Vagina (tissue), 2 donors: ENCODE data around the gene SLC22A12. TPM values are rescaled to one million over a fixed set of nuclear protein-coding genes. Genes with fewer than 3 reads are reported as not detected.

ENCODE experiments used
- DNase-seq, 2 donors: peaks; one replicate each; pipeline ENCODE4 v3.0.0-alpha.2; 2017; ENCODE audit errors: extremely low spot score in 2 of 2
- H3K27ac ChIP-seq: fragments of 200-600 bp; sonication (generic); one replicate; pipeline ENCODE4 v1.5.1; 2019
- H3K27me3 ChIP-seq: fragments of 200-600 bp; sonication (generic); one replicate; pipeline ENCODE4 v1.5.1; 2019
- H3K36me3 ChIP-seq, 2 donors: fragments of 200-600 bp; sonication (generic); one replicate each; pipeline ENCODE4 v1.5.1; 2017 to 2019
- H3K4me1 ChIP-seq: fragments of 200-600 bp; sonication (generic); one replicate; pipeline ENCODE4 v1.5.1; 2019
- H3K4me3 ChIP-seq, 2 donors: fragments of 200-600 bp; sonication (generic); 1 replicate in 1 of 2; 2 replicates in 1 of 2; pipeline ENCODE4 v1.5.1; 2016 to 2019
- H3K9me3 ChIP-seq: fragments of 200-600 bp; sonication (generic); one replicate; pipeline ENCODE4 v1.5.1; 2019
- CTCF ChIP-seq, 3 experiments: fragments of 450-650 bp in 2 of 3; fragments of 200-600 bp in 1 of 3; sonication (generic) in 1 of 3; IDR thresholded peaks; one replicate each; pipeline ENCODE4 v1.5.1; 2017 to 2019; ENCODE audit warnings: antibody characterized with exemption in 3 of 3, mild to moderate bottlenecking in 2 of 3, moderate library complexity in 2 of 3
- POLR2A ChIP-seq, 2 donors: fragments of 450-650 bp; IDR thresholded peaks; one replicate each; pipeline ENCODE4 v1.6.1; 2017; ENCODE audit warnings: antibody characterized with exemption in 2 of 2, mild to moderate bottlenecking in 2 of 2, moderate library complexity in 2 of 2
- POLR2AphosphoS5 ChIP-seq, 2 donors: sonication (generic); formaldehyde crosslinking; IDR thresholded peaks; one replicate each; pipeline ENCODE4 v1.9.0; 2017; ENCODE audit warnings: antibody characterized with exemption in 2 of 2, mild to moderate bottlenecking in 2 of 2, low read depth in 1 of 2; ENCODE audit not compliant: insufficient read depth in 1 of 2
- intact Hi-C: fragments of 100-400 bp; cut with DNase I; formaldehyde crosslinking; loops from one replicate; pipeline ENCODE4 v1.15.1; 2023
- total RNA-seq: library from RNA; depleted of rRNA; stranded (reverse); fragments of >200 nt; gene quantifications from one replicate; pipeline ENCODE4 v1.2.3, GENCODE V29; 2016

SLC22A12 gene
- total RNA-seq, 1 donor from 2014 or later = not detected

- H3K9me3 ChIP-seq = no peaks in the 10 kb centered on the region
- no peaks in the 10 kb centered on the region for H3K36me3 ChIP-seq
- H3K4me1 ChIP-seq = no peaks in the 10 kb centered on the region
- intact Hi-C loops = no loop called here
- H3K27ac ChIP-seq = no peak overlapping the region
- TF ChIP-seq CTCF (IDR thresholded peaks at IDR 0.05) (no peak), POLR2A (IDR thresholded peaks at IDR 0.05) (no peak), POLR2AphosphoS5 (IDR thresholded peaks at IDR 0.05; ENCODE audit: insufficient read depth in 1 of 2, low read depth in 1 of 2) (no peak)
- no peak for DNase-seq
- no peak overlapping the region for H3K4me3 ChIP-seq
- no peaks in the 10 kb centered on the region for H3K27me3 ChIP-seq
These were observed 13.8 kb upstream of the SLC22A12 start for GRCh38 chr11:64577202-64577601.

- no peaks in the 10 kb centered on the region for H3K36me3 ChIP-seq
- no peak overlapping the region for H3K4me3 ChIP-seq
- TF ChIP-seq POLR2A (IDR thresholded peaks at IDR 0.05) = no peak
- no peak for TF ChIP-seq CTCF (IDR thresholded peaks at IDR 0.05)
- TF ChIP-seq POLR2AphosphoS5 (IDR thresholded peaks at IDR 0.05; ENCODE audit: insufficient read depth in 1 of 2, low read depth in 1 of 2) = no peak
- no peak for DNase-seq
- H3K27me3 ChIP-seq = no peaks in the 10 kb centered on the region
- intact Hi-C loops = no loop called here
- no peaks in the 10 kb centered on the region for H3K4me1 ChIP-seq
- no peaks in the 10 kb centered on the region for H3K9me3 ChIP-seq
- H3K27ac ChIP-seq = no peak overlapping the region
These were observed 10.6 kb upstream of the SLC22A12 start for GRCh38 chr11:64580412-64580811.

GRCh38 chr11:64581057-64581523, 9.9 kb upstream of the SLC22A12 start:
- no peak overlapping the region for H3K4me3 ChIP-seq
- no peak for TF ChIP-seq POLR2A (IDR thresholded peaks at IDR 0.05)
- no peak for TF ChIP-seq POLR2AphosphoS5 (IDR thresholded peaks at IDR 0.05; ENCODE audit: insufficient read depth in 1 of 2, low read depth in 1 of 2)
- TF ChIP-seq CTCF (IDR thresholded peaks at IDR 0.05) = no peak
- H3K4me1 ChIP-seq = no peaks in the 10 kb centered on the region
- no peaks in the 10 kb centered on the region for H3K36me3 ChIP-seq
- no peak for DNase-seq
- no peak overlapping the region for H3K27ac ChIP-seq
- intact Hi-C loops = no loop called here
- H3K27me3 ChIP-seq = no peaks in the 10 kb centered on the region
- no peaks in the 10 kb centered on the region for H3K9me3 ChIP-seq

- no peak for DNase-seq
- intact Hi-C loops = no loop called here
- TF ChIP-seq CTCF (IDR thresholded peaks at IDR 0.05) = no peak
- H3K27me3 ChIP-seq = no peaks in the 10 kb centered on the region
- no peaks in the 10 kb centered on the region for H3K9me3 ChIP-seq
- H3K4me3 ChIP-seq = no peak overlapping the region
- no peak overlapping the region for H3K27ac ChIP-seq
- H3K4me1 ChIP-seq = no peaks in the 10 kb centered on the region
- H3K36me3 ChIP-seq = no peaks in the 10 kb centered on the region
These were observed 8.1 kb upstream of the SLC22A12 start for GRCh38 chr11:64582885-64583284.

- intact Hi-C loops = no loop called here
- H3K27ac ChIP-seq = no peak overlapping the region
- H3K4me3 ChIP-seq = no peak overlapping the region
- DNase-seq = no peak
- no peaks in the 10 kb centered on the region for H3K4me1 ChIP-seq
- no peaks in the 10 kb centered on the region for H3K36me3 ChIP-seq
- H3K27me3 ChIP-seq = no peaks in the 10 kb centered on the region
- TF ChIP-seq CTCF (IDR thresholded peaks at IDR 0.05) = no peak
- no peak for TF ChIP-seq POLR2A (IDR thresholded peaks at IDR 0.05)
- no peak for TF ChIP-seq POLR2AphosphoS5 (IDR thresholded peaks at IDR 0.05; ENCODE audit: insufficient read depth in 1 of 2, low read depth in 1 of 2)
- H3K9me3 ChIP-seq = no peaks in the 10 kb centered on the region
These were observed 7.4 kb upstream of the SLC22A12 start for GRCh38 chr11:64583296-64584262.
